Kidney (tissue), 14 donors: Measurements from ENCODE around the gene U2AF1L4. TPM values are rescaled to one million over a fixed set of nuclear protein-coding genes. Genes with fewer than 3 reads are reported as not detected.
"Not testable (repeated sequence)": the region's sequence is repeated elsewhere in the genome, so short reads cannot be mapped to it uniquely, and the experiment has no call there.

Experiments used
- DNase-seq, 5 donors: peaks; one replicate each; pipeline ENCODE4 v3.0.0-alpha.2; 2013 to 2020
- FAIRE-seq: peaks from 2 replicates; lab custom pipeline; 2012; peaks lifted over from hg19 to GRCh38; lab: Jason Lieb, UNC
- H3K27ac ChIP-seq, 2 donors: one replicate each; pipeline ENCODE4 v1.7.0; 2013; ENCODE audit warnings: low read depth in 2 of 2, low read length in 2 of 2, inconsistent platforms in 1 of 2
- H3K27me3 ChIP-seq: one replicate; pipeline ENCODE4 v1.7.1; 2013; ENCODE audit warnings: low read length, inconsistent platforms; ENCODE audit not compliant: control insufficient read depth, insufficient read depth
- H3K36me3 ChIP-seq, 3 donors: one replicate each; pipeline versions ENCODE4 v1.7.0 to v1.7.1; 2013; ENCODE audit warnings: low read length in 3 of 3, control low read depth in 1 of 3, inconsistent platforms in 1 of 3; ENCODE audit not compliant: insufficient read depth in 3 of 3, control insufficient read depth in 2 of 3
- H3K4me1 ChIP-seq, 3 donors: one replicate each; pipeline versions ENCODE4 v1.7.0 to v1.7.1; 2013; ENCODE audit warnings: low read length in 3 of 3, inconsistent platforms in 1 of 3, low read depth in 1 of 3; ENCODE audit not compliant: control insufficient read depth in 2 of 3, insufficient read depth in 2 of 3
- H3K4me3 ChIP-seq, 3 donors: one replicate each; pipeline versions ENCODE4 v1.7.0 to v1.8.1; 2013; ENCODE audit warnings: low read length in 3 of 3, control low read depth in 1 of 3, inconsistent platforms in 1 of 3
- H3K9ac ChIP-seq, 3 donors: one replicate each; pipeline versions ENCODE4 v1.7.0 to v1.7.1; 2013; ENCODE audit warnings: low read length in 3 of 3, control low read depth in 1 of 3, inconsistent platforms in 1 of 3
- H3K9me3 ChIP-seq, 3 donors: one replicate each; pipeline versions ENCODE4 v1.7.0 to v1.7.1; 2013; ENCODE audit warnings: low read length in 3 of 3, control low read depth in 1 of 3, inconsistent platforms in 1 of 3; ENCODE audit not compliant: control insufficient read depth in 2 of 3, insufficient read depth in 1 of 3
- intact Hi-C: fragments of 100-400 bp; cut with DNase I; formaldehyde crosslinking; loops from one replicate; pipeline ENCODE4 v1.11.1; 2022
- polyA plus RNA-seq: library from polyadenylated mRNA; stranded (reverse); fragments of 350-450 nt; fragmentation: Illumina TruSeq; extraction: RNeasy Lipid Tissue Mini Kit (QIAGEN cat#74804); gene quantifications from one replicate; pipeline ENCODE4 v1.2.3, GENCODE V29; 2014; ENCODE audit warnings: low read depth, low replicate concordance; ENCODE audit not compliant: insufficient read depth
- total RNA-seq: library from RNA; stranded (reverse); fragmentation: NEBNext Ultra II Directional; extraction: Animal tissue kit (Norgen Biotek cat#: 25700); gene quantifications from one replicate; pipeline ENCODE4 v1.2.1, GENCODE V29; 2021
- TF ChIP-seq, protein P1 (sequence below): IDR thresholded peaks from 3 replicates; pipeline ENCODE4 v1.5.1; 2012; ENCODE audit warnings: mild to moderate bottlenecking, moderate library complexity, borderline replicate concordance; ENCODE audit not compliant: insufficient read depth; ENCODE audit errors: extremely low read depth
- donor health status: control.
- donor health status: control.
- donor health status: control.
- donor health status: control.
- donor health status: control.
- donor health status: DM: yes; HTN: yes; CAD: no.
- donor health status: Normal renal cell carcinoma (clear cell type).

Gene U2AF1L4
- total and polyA plus RNA-seq, 2 donors from 2014 or later: 27.4 to 47.7 TPM

DNA sequence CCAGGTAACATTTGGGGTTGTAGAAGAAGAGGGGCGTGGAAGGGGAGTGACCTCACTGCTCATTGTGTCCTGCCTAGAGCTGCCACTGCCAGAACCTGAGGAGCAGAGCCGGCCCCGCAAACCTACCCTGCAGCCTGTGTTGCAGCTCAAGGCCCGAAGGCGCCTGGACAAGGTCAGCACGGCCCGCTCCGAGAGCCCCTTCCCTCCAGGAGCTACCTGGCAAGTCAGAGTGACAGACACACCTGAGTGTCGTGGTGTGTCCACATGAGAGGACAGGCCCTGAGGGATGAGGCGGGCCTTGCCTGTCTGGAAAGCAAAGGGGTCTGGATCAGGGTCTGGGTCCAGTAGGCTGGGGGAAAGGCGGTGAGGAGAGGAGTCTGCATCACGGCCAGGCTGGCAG is 20.7 kb downstream of the U2AF1L4 start:
- H3K4me3 ChIP-seq: no peak overlapping the region
- H3K9me3 ChIP-seq: no peaks in the 10 kb centered on the region
- no peaks in the 10 kb centered on the region for H3K27me3 ChIP-seq
- no peak overlapping the region for H3K27ac ChIP-seq
- intact Hi-C loops: no loop called here
- TF ChIP-seq, protein P1, sequence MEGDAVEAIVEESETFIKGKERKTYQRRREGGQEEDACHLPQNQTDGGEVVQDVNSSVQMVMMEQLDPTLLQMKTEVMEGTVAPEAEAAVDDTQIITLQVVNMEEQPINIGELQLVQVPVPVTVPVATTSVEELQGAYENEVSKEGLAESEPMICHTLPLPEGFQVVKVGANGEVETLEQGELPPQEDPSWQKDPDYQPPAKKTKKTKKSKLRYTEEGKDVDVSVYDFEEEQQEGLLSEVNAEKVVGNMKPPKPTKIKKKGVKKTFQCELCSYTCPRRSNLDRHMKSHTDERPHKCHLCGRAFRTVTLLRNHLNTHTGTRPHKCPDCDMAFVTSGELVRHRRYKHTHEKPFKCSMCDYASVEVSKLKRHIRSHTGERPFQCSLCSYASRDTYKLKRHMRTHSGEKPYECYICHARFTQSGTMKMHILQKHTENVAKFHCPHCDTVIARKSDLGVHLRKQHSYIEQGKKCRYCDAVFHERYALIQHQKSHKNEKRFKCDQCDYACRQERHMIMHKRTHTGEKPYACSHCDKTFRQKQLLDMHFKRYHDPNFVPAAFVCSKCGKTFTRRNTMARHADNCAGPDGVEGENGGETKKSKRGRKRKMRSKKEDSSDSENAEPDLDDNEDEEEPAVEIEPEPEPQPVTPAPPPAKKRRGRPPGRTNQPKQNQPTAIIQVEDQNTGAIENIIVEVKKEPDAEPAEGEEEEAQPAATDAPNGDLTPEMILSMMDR: no peak
- H3K36me3 ChIP-seq: peaks cover 5 to 83% (median 51%) of the 10 kb centered on the region in 3 donors
- H3K9ac ChIP-seq: no peak overlapping the region
- DNase-seq (peak in 1 of 5 donors; percentile 70), FAIRE-seq (no peak)
- peaks cover 0 to under 1% (median 0%) of the 10 kb centered on the region in 3 donors for H3K4me1 ChIP-seq

DNA sequence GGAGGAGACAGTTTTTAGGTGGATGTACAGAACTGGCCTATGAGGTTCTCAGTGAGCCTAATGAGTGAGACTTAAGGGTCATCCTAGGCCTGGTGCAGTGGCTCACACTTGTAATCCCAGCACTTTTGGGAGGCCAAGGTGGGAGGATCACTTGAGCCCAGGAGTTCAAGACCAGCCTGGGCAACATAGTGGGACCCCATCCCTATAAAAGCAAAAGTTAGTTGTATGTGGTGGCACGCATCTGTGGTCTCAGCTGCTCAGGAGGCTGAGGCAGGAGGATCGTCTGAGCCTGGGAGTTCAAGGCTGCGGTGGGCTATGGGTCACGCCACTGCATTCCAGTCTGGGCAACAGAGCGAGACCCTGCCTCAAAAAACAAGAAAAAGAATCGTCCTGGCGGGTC is 21.1 kb downstream of the U2AF1L4 start:
- DNase-seq, H3K9me3 ChIP-seq, H3K27ac ChIP-seq, FAIRE-seq, H3K4me3 ChIP-seq, H3K27me3 ChIP-seq, H3K9ac ChIP-seq, intact Hi-C loops, H3K4me1 ChIP-seq: not testable (repeated sequence)
- H3K36me3 ChIP-seq: peaks cover 5 to 79% (median 46%) of the 10 kb centered on the region in 3 donors

DNA sequence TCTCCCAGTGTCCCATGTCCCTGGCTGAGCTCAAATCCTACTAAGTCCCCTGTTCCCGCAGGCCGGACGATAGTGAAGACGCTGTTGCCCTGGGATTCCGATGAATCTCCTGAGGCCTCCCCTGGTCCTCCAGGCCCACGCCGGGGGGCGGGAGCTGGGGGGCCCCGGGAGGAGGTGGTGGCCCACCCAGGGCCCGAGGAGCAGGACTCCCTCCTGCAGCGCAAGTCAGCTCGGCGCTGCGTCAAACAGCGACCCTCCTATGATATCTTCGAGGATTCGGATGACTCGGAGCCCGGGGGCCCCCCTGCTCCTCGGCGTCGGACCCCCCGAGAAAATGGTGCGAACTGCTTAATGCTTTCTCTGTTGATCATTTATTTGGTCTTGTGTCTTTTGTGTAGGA is 21.5 kb downstream of the U2AF1L4 start:
- H3K4me3 ChIP-seq: no peak overlapping the region
- H3K27ac ChIP-seq: no peak overlapping the region
- intact Hi-C loops: no loop called here
- peaks cover 5 to 74% (median 43%) of the 10 kb centered on the region in 3 donors for H3K36me3 ChIP-seq
- no peaks in the 10 kb centered on the region for H3K9me3 ChIP-seq
- peaks cover 0 to 8% (median 0%) of the 10 kb centered on the region in 3 donors for H3K4me1 ChIP-seq
- DNase-seq (no peak), FAIRE-seq (no peak)
- TF ChIP-seq, protein P1: no peak
- no peaks in the 10 kb centered on the region for H3K27me3 ChIP-seq
- H3K9ac ChIP-seq: no peak overlapping the region

DNA sequence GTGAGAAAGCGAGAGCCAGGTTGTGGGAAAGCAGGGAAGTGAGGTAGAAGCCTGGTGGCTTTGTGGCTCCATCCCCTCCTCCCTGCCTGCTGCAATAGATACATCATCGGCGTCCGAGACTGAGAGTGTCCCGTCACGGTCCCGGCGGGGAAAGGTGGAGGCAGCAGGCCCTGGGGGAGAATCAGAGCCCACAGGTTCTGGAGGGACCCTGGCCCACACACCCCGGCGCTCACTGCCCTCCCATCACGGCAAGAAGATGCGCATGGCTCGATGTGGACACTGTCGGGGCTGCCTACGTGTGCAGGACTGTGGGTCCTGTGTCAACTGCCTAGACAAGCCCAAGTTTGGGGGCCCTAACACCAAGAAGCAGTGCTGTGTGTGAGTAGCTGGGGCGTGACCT is 22.3 kb downstream of the U2AF1L4 start:
- no peak for FAIRE-seq
- H3K9me3 ChIP-seq: no peaks in the 10 kb centered on the region
- H3K27me3 ChIP-seq: no peaks in the 10 kb centered on the region
- TF ChIP-seq, protein P1: no peak
- peaks cover 5 to 66% (median 40%) of the 10 kb centered on the region in 3 donors for H3K36me3 ChIP-seq
- no peak overlapping the region for H3K4me3 ChIP-seq
- H3K9ac ChIP-seq: no peak overlapping the region
- intact Hi-C loops: no loop called here
- DNase-seq: peak in 1 of 5 donors; percentile 75
- H3K27ac ChIP-seq: no peak overlapping the region
- peaks cover 0 to 8% (median 0%) of the 10 kb centered on the region in 3 donors for H3K4me1 ChIP-seq
